HCT116 (cell line): ENCODE results near the gene EZH1.

Experiments used
- EGR1 ChIP-seq: IDR thresholded peaks from 2 replicates; pipeline ENCODE4 v1.6.1; 2012; ENCODE audit warnings: low read depth
- ELF1 ChIP-seq: IDR thresholded peaks from 2 replicates; pipeline ENCODE4 v1.6.1; 2012; ENCODE audit warnings: low read depth, borderline replicate concordance
- EZH2 ChIP-seq: fragments of 200-600 bp; sonication (generic); IDR thresholded peaks from 2 replicates; pipeline ENCODE4 v1.6.1; 2017; ENCODE audit warnings: antibody characterized with exemption, mixed run types
- POLR2A ChIP-seq: IDR thresholded peaks from 2 replicates; pipeline ENCODE4 v1.7.0; 2011; ENCODE audit warnings: borderline replicate concordance; ENCODE audit not compliant: insufficient read depth, insufficient read length; ENCODE audit errors: extremely low read depth
- POLR2AphosphoS5 ChIP-seq: IDR thresholded peaks from 2 replicates; pipeline ENCODE4 v1.6.1; 2011; ENCODE audit warnings: mild to moderate bottlenecking, low read depth, low read length, moderate library complexity
- RAD21 ChIP-seq: IDR thresholded peaks from 2 replicates; pipeline ENCODE4 v1.6.1; 2012; ENCODE audit warnings: low read depth, mild to moderate bottlenecking
- SP1 ChIP-seq: IDR thresholded peaks from 2 replicates; pipeline ENCODE4 v1.6.1; 2012; ENCODE audit warnings: low read depth
- SRF ChIP-seq: IDR thresholded peaks from 2 replicates; pipeline ENCODE4 v1.6.1; 2012; ENCODE audit warnings: low read depth
- YY1 ChIP-seq: IDR thresholded peaks from 2 replicates; pipeline ENCODE4 v1.6.1; 2011; ENCODE audit warnings: low read length, low read depth, moderate library complexity, mild to moderate bottlenecking; ENCODE audit not compliant: insufficient replicate concordance; ENCODE audit errors: extremely low read depth
- ZNF274 ChIP-seq: fragments of 200-500 bp; sonication (Bioruptor generic); IDR thresholded peaks from 2 replicates; pipeline ENCODE4 v1.6.1; 2014; ENCODE audit warnings: mild to moderate bottlenecking, low read depth, low read length, inconsistent platforms
- TF ChIP-seq, protein P1 (sequence below), 3 experiments: fragments of 200-600 bp in 1 of 3; sonication (generic) in 1 of 3; IDR thresholded peaks in 2 of 3; conservative IDR thresholded peaks in 1 of 3; 2 replicates each; pipeline ENCODE4 v1.5.1; 2012 to 2017; ENCODE audit warnings: low read depth in 2 of 3, low read length in 2 of 3, antibody characterized with exemption in 1 of 3, borderline replicate concordance in 1 of 3, control low read depth in 1 of 3, mild to moderate bottlenecking in 1 of 3, mixed read lengths in 1 of 3, mixed run types in 1 of 3, moderate library complexity in 1 of 3; ENCODE audit not compliant: insufficient read depth in 1 of 3
- TF ChIP-seq, protein P2 (sequence below): IDR thresholded peaks from 2 replicates; pipeline ENCODE4 v1.6.1; 2012; ENCODE audit warnings: low read depth
- TF ChIP-seq, protein P3 (sequence below): IDR thresholded peaks from 2 replicates; pipeline ENCODE4 v1.6.1; 2011; ENCODE audit warnings: mild to moderate bottlenecking, low read length, moderate library complexity; ENCODE audit not compliant: insufficient replicate concordance; ENCODE audit errors: extremely low read depth

DNA sequence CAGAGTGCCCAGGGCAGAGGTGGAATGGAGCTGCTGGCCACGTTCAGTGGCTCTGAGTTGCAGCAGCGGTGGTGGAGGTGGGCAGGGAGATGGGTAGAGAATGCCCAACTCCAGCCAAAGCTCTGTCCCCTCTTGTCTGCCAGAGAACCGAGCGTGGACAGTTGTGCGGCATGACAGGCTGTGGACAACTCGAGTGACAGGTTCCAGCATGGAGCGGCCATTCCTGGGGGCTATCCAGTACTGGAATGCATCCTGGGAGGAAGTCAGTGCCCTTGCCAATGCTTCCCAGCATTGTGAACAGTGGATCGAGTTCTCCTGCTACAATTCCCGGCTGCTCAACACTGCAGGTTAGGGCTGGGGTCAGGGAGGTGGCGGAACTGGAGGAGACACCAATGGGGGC lies 54.2 kb downstream of the EZH1 start:
- TF ChIP-seq SP1 (no peak), EGR1 (no peak), POLR2A (no peak), EZH2 (no peak), RAD21 (no peak), ZNF274 (no peak), ELF1 (no peak), SRF (no peak), POLR2AphosphoS5 (no peak), YY1 (no peak)
- TF ChIP-seq, protein P1, sequence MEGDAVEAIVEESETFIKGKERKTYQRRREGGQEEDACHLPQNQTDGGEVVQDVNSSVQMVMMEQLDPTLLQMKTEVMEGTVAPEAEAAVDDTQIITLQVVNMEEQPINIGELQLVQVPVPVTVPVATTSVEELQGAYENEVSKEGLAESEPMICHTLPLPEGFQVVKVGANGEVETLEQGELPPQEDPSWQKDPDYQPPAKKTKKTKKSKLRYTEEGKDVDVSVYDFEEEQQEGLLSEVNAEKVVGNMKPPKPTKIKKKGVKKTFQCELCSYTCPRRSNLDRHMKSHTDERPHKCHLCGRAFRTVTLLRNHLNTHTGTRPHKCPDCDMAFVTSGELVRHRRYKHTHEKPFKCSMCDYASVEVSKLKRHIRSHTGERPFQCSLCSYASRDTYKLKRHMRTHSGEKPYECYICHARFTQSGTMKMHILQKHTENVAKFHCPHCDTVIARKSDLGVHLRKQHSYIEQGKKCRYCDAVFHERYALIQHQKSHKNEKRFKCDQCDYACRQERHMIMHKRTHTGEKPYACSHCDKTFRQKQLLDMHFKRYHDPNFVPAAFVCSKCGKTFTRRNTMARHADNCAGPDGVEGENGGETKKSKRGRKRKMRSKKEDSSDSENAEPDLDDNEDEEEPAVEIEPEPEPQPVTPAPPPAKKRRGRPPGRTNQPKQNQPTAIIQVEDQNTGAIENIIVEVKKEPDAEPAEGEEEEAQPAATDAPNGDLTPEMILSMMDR (IDR thresholded peaks at IDR 0.05 in 2 of 3, conservative IDR thresholded peaks at IDR 0.05 in 1 of 3; ENCODE audit: borderline replicate concordance in 1 of 3, insufficient read depth in 1 of 3, low read depth in 2 of 3, low read length in 2 of 3): no peak
- TF ChIP-seq, protein P2, sequence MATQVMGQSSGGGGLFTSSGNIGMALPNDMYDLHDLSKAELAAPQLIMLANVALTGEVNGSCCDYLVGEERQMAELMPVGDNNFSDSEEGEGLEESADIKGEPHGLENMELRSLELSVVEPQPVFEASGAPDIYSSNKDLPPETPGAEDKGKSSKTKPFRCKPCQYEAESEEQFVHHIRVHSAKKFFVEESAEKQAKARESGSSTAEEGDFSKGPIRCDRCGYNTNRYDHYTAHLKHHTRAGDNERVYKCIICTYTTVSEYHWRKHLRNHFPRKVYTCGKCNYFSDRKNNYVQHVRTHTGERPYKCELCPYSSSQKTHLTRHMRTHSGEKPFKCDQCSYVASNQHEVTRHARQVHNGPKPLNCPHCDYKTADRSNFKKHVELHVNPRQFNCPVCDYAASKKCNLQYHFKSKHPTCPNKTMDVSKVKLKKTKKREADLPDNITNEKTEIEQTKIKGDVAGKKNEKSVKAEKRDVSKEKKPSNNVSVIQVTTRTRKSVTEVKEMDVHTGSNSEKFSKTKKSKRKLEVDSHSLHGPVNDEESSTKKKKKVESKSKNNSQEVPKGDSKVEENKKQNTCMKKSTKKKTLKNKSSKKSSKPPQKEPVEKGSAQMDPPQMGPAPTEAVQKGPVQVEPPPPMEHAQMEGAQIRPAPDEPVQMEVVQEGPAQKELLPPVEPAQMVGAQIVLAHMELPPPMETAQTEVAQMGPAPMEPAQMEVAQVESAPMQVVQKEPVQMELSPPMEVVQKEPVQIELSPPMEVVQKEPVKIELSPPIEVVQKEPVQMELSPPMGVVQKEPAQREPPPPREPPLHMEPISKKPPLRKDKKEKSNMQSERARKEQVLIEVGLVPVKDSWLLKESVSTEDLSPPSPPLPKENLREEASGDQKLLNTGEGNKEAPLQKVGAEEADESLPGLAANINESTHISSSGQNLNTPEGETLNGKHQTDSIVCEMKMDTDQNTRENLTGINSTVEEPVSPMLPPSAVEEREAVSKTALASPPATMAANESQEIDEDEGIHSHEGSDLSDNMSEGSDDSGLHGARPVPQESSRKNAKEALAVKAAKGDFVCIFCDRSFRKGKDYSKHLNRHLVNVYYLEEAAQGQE: no peak
- TF ChIP-seq, protein P3, sequence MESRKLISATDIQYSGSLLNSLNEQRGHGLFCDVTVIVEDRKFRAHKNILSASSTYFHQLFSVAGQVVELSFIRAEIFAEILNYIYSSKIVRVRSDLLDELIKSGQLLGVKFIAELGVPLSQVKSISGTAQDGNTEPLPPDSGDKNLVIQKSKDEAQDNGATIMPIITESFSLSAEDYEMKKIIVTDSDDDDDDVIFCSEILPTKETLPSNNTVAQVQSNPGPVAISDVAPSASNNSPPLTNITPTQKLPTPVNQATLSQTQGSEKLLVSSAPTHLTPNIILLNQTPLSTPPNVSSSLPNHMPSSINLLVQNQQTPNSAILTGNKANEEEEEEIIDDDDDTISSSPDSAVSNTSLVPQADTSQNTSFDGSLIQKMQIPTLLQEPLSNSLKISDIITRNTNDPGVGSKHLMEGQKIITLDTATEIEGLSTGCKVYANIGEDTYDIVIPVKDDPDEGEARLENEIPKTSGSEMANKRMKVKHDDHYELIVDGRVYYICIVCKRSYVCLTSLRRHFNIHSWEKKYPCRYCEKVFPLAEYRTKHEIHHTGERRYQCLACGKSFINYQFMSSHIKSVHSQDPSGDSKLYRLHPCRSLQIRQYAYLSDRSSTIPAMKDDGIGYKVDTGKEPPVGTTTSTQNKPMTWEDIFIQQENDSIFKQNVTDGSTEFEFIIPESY: no peak
